H1 (cell line): ENCODE results near the gene AK8. TPM values are rescaled to one million over a fixed set of nuclear protein-coding genes. Genes with fewer than 3 reads are reported as not detected.

Experiments used
- CTCF ChIA-PET: fragments of 300-600 bp; sonication (Branson Sonifier 250); formaldehyde crosslinking; loops from one replicate; lab custom pipeline; 2021; ENCODE audit not compliant: partially characterized antibody; lab: Charles Lee
- POLR2A ChIA-PET: fragments of 300-600 bp; sonication (Branson Sonifier 250); formaldehyde crosslinking; loops from one replicate; lab custom pipeline; 2021; ENCODE audit warnings: inconsistent platforms; ENCODE audit not compliant: partially characterized antibody; lab: Charles Lee
- DNase-seq, 2 experiments: peaks; one replicate each; pipeline versions ENCODE4 v3.0.0 to v3.0.0-alpha.2; 2010 to 2022; ENCODE audit warnings: low spot score in 2 of 2, low read depth in 1 of 2, mixed read lengths in 1 of 2
- FAIRE-seq: peaks from 2 replicates; lab custom pipeline; 2011; peaks lifted over from hg19 to GRCh38; lab: Jason Lieb, UNC
- H2AFZ ChIP-seq: 2 replicates; pipeline ENCODE4 v1.8.1; 2012; ENCODE audit warnings: low read length, inconsistent platforms
- H2AK5ac ChIP-seq: 2 replicates; pipeline ENCODE4 v1.6.1; 2013; ENCODE audit warnings: low read depth, low read length
- H2BK120ac ChIP-seq: replicated peaks from 2 replicates; pipeline ENCODE3; 2013; ENCODE audit warnings: low read depth, low read length, inconsistent platforms
- H2BK12ac ChIP-seq: 2 replicates; pipeline ENCODE4 v1.6.1; 2013; ENCODE audit warnings: low read depth, low read length
- H2BK15ac ChIP-seq: 2 replicates; pipeline ENCODE4 v1.6.1; 2013; ENCODE audit warnings: low read length
- H2BK20ac ChIP-seq: 2 replicates; pipeline ENCODE4 v1.6.1; 2013; ENCODE audit warnings: low read length
- H2BK5ac ChIP-seq: 2 replicates; pipeline ENCODE4 v1.6.1; 2013; ENCODE audit warnings: low read depth, low read length
- H3K14ac ChIP-seq: 2 replicates; pipeline ENCODE4 v1.6.1; 2013; ENCODE audit warnings: inconsistent platforms; ENCODE audit not compliant: insufficient read length
- H3K18ac ChIP-seq: 2 replicates; pipeline ENCODE4 v1.6.1; 2013; ENCODE audit warnings: low read length; ENCODE audit errors: extremely low read depth
- H3K23ac ChIP-seq: 2 replicates; pipeline ENCODE4 v1.6.1; 2013; ENCODE audit warnings: inconsistent platforms; ENCODE audit not compliant: insufficient read length
- H3K23me2 ChIP-seq: 2 replicates; pipeline ENCODE4 v1.6.1; 2013; ENCODE audit warnings: low read depth, low read length
- H3K27ac ChIP-seq: 2 replicates; pipeline ENCODE4 v1.6.1; 2011; ENCODE audit warnings: low read depth, low read length, inconsistent platforms
- H3K27me3 ChIP-seq, 4 experiments: replicated peaks in 1 of 4; 1 replicate in 1 of 4; 2 replicates in 3 of 4; pipeline versions ENCODE4 v1.6.1 to v1.8.1; 2011 to 2013; ENCODE audit warnings: low read length in 3 of 4, mild to moderate bottlenecking in 3 of 4, inconsistent platforms in 2 of 4, mixed read lengths in 2 of 4, moderate library complexity in 1 of 4; ENCODE audit not compliant: control insufficient read depth in 3 of 4, insufficient read depth in 3 of 4; ENCODE audit errors: extremely low read depth in 1 of 4
- H3K36me3 ChIP-seq, 4 experiments: 2 replicates each; pipeline versions ENCODE4 v1.6.1 to v1.8.1; 2011 to 2013; ENCODE audit warnings: mild to moderate bottlenecking in 4 of 4, low read length in 3 of 4, moderate library complexity in 2 of 4, control low read depth in 1 of 4, inconsistent platforms in 1 of 4; ENCODE audit not compliant: insufficient read depth in 4 of 4, control insufficient read depth in 2 of 4
- H3K4ac ChIP-seq: replicated peaks from 2 replicates; pipeline ENCODE3; 2013; ENCODE audit warnings: low read length, low read depth, mixed read lengths, inconsistent platforms; ENCODE audit not compliant: insufficient read length
- H3K4me1 ChIP-seq, 4 experiments: replicated peaks in 1 of 4; 1 replicate in 1 of 4; 2 replicates in 3 of 4; pipeline versions ENCODE4 v1.6.1 to v1.8.1; 2011 to 2013; ENCODE audit warnings: low read length in 3 of 4, inconsistent platforms in 2 of 4, mixed read lengths in 1 of 4; ENCODE audit not compliant: insufficient read depth in 4 of 4, control insufficient read depth in 3 of 4
- H3K4me2 ChIP-seq, 2 experiments: 2 replicates each; pipeline versions ENCODE4 v1.6.1 to v1.8.1; 2011 to 2013; ENCODE audit warnings: low read depth in 2 of 2, low read length in 2 of 2, control low read depth in 1 of 2, inconsistent platforms in 1 of 2, mild to moderate bottlenecking in 1 of 2; ENCODE audit not compliant: insufficient read depth in 1 of 2
- H3K4me3 ChIP-seq, 4 experiments: fragments of 200-600, 300-600 bp in 1 of 4; sonication (generic), shearing (Covaris generic), sonication (Bioruptor Twin) in 1 of 4; 2 replicates each; pipeline versions ENCODE4 v1.5.1 to v1.8.1; 2011 to 2016; ENCODE audit warnings: low read length in 4 of 4, low read depth in 3 of 4, control low read depth in 2 of 4, inconsistent platforms in 2 of 4, mild to moderate bottlenecking in 2 of 4, mixed read lengths in 1 of 4, moderate library complexity in 1 of 4; ENCODE audit not compliant: insufficient read depth in 2 of 4; ENCODE audit errors: extremely low read depth in 1 of 4
- H3K56ac ChIP-seq: replicated peaks from 2 replicates; pipeline ENCODE3; 2013; ENCODE audit warnings: low read depth, mild to moderate bottlenecking, mixed read lengths, low read length, inconsistent platforms; ENCODE audit not compliant: insufficient read length
- H3K79me1 ChIP-seq: 2 replicates; pipeline ENCODE4 v1.6.1; 2013; ENCODE audit warnings: low read depth, low read length, control low read depth
- H3K79me2 ChIP-seq, 2 experiments: 2 replicates each; pipeline versions ENCODE4 v1.6.1 to v1.8.1; 2012 to 2013; ENCODE audit warnings: low read length in 2 of 2, mild to moderate bottlenecking in 2 of 2, inconsistent platforms in 1 of 2; ENCODE audit not compliant: insufficient read depth in 2 of 2, control insufficient read depth in 1 of 2
- H3K9ac ChIP-seq, 4 experiments: replicated peaks in 1 of 4; 1 replicate in 1 of 4; 2 replicates in 3 of 4; pipeline versions ENCODE4 v1.6.1 to v1.8.1; 2011 to 2013; ENCODE audit warnings: low read depth in 3 of 4, low read length in 3 of 4, control low read depth in 2 of 4, mild to moderate bottlenecking in 2 of 4, moderate library complexity in 2 of 4, inconsistent platforms in 1 of 4; ENCODE audit errors: extremely low read depth in 1 of 4
- H3K9me3 ChIP-seq, 2 experiments: 2 replicates each; pipeline versions ENCODE4 v1.6.1 to v1.8.1; 2012 to 2013; ENCODE audit warnings: mild to moderate bottlenecking in 2 of 2, moderate library complexity in 2 of 2, control low read depth in 1 of 2, inconsistent platforms in 1 of 2, low read depth in 1 of 2, low read length in 1 of 2, mixed read lengths in 1 of 2; ENCODE audit not compliant: insufficient read depth in 2 of 2
- H4K20me1 ChIP-seq, 2 experiments: replicated peaks in 1 of 2; 2 replicates each; pipeline versions ENCODE3 to v1.8.1; 2011 to 2013; ENCODE audit warnings: inconsistent platforms in 2 of 2, low read length in 2 of 2, mild to moderate bottlenecking in 1 of 2; ENCODE audit not compliant: insufficient read depth in 2 of 2, control insufficient read depth in 1 of 2
- H4K5ac ChIP-seq: 2 replicates; pipeline ENCODE4 v1.6.1; 2013; ENCODE audit warnings: low read length, low read depth, mixed read lengths, inconsistent platforms; ENCODE audit not compliant: insufficient read length
- H4K8ac ChIP-seq: 2 replicates; pipeline ENCODE4 v1.8.0; 2013; ENCODE audit warnings: mild to moderate bottlenecking, moderate library complexity, low read length, inconsistent platforms; ENCODE audit not compliant: insufficient read depth; ENCODE audit errors: extremely low read depth
- H4K91ac ChIP-seq: replicated peaks from 2 replicates; pipeline ENCODE3; 2013; ENCODE audit warnings: low read length, mixed read lengths, inconsistent platforms; ENCODE audit not compliant: insufficient read length
- CEBPB ChIP-seq: IDR thresholded peaks from 2 replicates; pipeline ENCODE4 v1.6.1; 2012; ENCODE audit warnings: low read depth, low read length
- CHD2 ChIP-seq: IDR thresholded peaks from 2 replicates; pipeline ENCODE4 v1.6.1; 2012; ENCODE audit warnings: low read length, improper control_type of control experiment
- HDAC6 ChIP-seq: IDR thresholded peaks from one replicate; pipeline ENCODE4 v1.7.1; 2012; ENCODE audit warnings: low read depth, mild to moderate bottlenecking, inconsistent platforms, low read length, moderate library complexity
- KDM5A ChIP-seq: fragments of 200-600 bp; IDR thresholded peaks from 2 replicates; pipeline ENCODE4 v1.7.1; 2012; ENCODE audit warnings: mild to moderate bottlenecking, low read length, inconsistent platforms, mixed read lengths
- WGBS, 2 experiments: shearing (Covaris generic) in 1 of 2; methylation state at CpG; one replicate each; pipeline versions ENCODE4 v1.1.6 to v1.1.7; 2013 to 2015; ENCODE audit warnings: low lambda C conversion rate in 2 of 2, mixed read lengths in 2 of 2, inconsistent platforms in 1 of 2, low coverage in 1 of 2, missing lambda C conversion rate in 1 of 2; ENCODE audit not compliant: insufficient replicate concordance in 2 of 2, insufficient coverage in 1 of 2, insufficient read length in 1 of 2; ENCODE audit errors: extremely low coverage in 1 of 2, missing lambda C conversion rate in 1 of 2; 5-methylcytosine and 5-hydroxymethylcytosine counted together
- polyA plus RNA-seq, 7 experiments: library from polyadenylated mRNA; depleted of rRNA in 3 of 7; stranded (reverse) in 5 of 7; unstranded in 2 of 7; fragments of >200 nt in 5 of 7; fragments of 200-250 nt in 2 of 7; gene quantifications; 1 replicate in 5 of 7; 2 replicates in 1 of 7; 4 replicates in 1 of 7; pipeline versions ENCODE4 v1.2.1 to v1.2.3, GENCODE V29; 2011 to 2013; ENCODE audit warnings: missing spikeins in 2 of 7, mixed read lengths in 2 of 7
- total RNA-seq: library from RNA; stranded (reverse); fragmentation: NEBNext Ultra II Directional; extraction: Animal tissue kit (Norgen Biotek cat#: 25700); gene quantifications from 2 replicates; pipeline ENCODE4 v1.2.1, GENCODE V29; 2021
- TF ChIP-seq, protein P1 (sequence below): IDR thresholded peaks from 2 replicates; pipeline ENCODE4 v1.6.1; 2011; ENCODE audit warnings: low read depth, mild to moderate bottlenecking, low read length; ENCODE audit not compliant: insufficient read depth
- TF ChIP-seq, protein P2 (sequence below), 3 experiments: IDR thresholded peaks; 1 replicate in 2 of 3; 2 replicates in 1 of 3; pipeline versions ENCODE4 v1.5.1 to v1.6.1; 2011; ENCODE audit warnings: low read length in 3 of 3, mild to moderate bottlenecking in 3 of 3, inconsistent platforms in 2 of 3, low read depth in 1 of 3, moderate library complexity in 1 of 3; ENCODE audit not compliant: insufficient read depth in 1 of 3; ENCODE audit errors: control extremely low read depth in 1 of 3

The AK8 gene
- total and polyA plus RNA-seq, 2 of the 8 experiments (the other 6 are each of a cell fraction or from before 2014, with no cell fraction given), result 0.35 to 0.48 TPM

GRCh38 chr9:132733260-132733815 is 144.7 kb downstream of the AK8 start:
- Histone ChIP-seq H2AK5ac (no peak overlapping the region), H3K79me1 (no peaks in the 10 kb centered on the region), H2BK20ac (no peak overlapping the region), H3K23me2 (no peaks in the 10 kb centered on the region), H3K36me3 (no peaks in the 10 kb centered on the region), H3K9me3 (no peaks in the 10 kb centered on the region), H2BK120ac (no peak overlapping the region), H2BK5ac (peak overlapping the region; percentile 66; the same call in 1 of the 2 replicates), H3K27ac (no peak overlapping the region), H2AFZ (no peak overlapping the region), H2BK12ac (no peak overlapping the region), H4K20me1 (no peaks in the 10 kb centered on the region), H3K18ac (no peak overlapping the region), H4K5ac (no peak overlapping the region), H3K4me2 (no peak overlapping the region), H3K79me2 (no peaks in the 10 kb centered on the region), H3K4me1 (no peaks in the 10 kb centered on the region; a peak in 1 of 7 replicates), H3K56ac (no peak overlapping the region), H3K14ac (no peak overlapping the region), H3K4me3 (no peak overlapping the region), H3K23ac (no peak overlapping the region), H3K27me3 (no peaks in the 10 kb centered on the region; a peak in 1 of 7 replicates), H3K4ac (no peak overlapping the region), H2BK15ac (no peak overlapping the region), H4K91ac (no peak overlapping the region), H3K9ac (no peak overlapping the region), H4K8ac (no peak overlapping the region; the same call in 1 of the 2 replicates)
- no peak for DNase-seq
- 88% methylated on average over 18 of the region's 22 CpGs; no CpG with 5 or more reads in 1 of the 2 experiments for WGBS, 2 experiments
- no peak for FAIRE-seq
- POLR2A ChIA-PET, result no interaction called here
- CTCF ChIA-PET, result interaction anchor here (0.6 to 1.5 kb wide), 8 partner anchors 14 to 986 kb away, joined by 3 to 6 read pairs (median 3); no protein-coding TSS in a partner anchor
- TF ChIP-seq, protein P1, sequence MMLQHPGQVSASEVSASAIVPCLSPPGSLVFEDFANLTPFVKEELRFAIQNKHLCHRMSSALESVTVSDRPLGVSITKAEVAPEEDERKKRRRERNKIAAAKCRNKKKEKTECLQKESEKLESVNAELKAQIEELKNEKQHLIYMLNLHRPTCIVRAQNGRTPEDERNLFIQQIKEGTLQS, result no peak
- TF ChIP-seq CHD2 (no peak), HDAC6 (no peak), KDM5A (no peak), CEBPB (no peak)
- TF ChIP-seq, protein P2, sequence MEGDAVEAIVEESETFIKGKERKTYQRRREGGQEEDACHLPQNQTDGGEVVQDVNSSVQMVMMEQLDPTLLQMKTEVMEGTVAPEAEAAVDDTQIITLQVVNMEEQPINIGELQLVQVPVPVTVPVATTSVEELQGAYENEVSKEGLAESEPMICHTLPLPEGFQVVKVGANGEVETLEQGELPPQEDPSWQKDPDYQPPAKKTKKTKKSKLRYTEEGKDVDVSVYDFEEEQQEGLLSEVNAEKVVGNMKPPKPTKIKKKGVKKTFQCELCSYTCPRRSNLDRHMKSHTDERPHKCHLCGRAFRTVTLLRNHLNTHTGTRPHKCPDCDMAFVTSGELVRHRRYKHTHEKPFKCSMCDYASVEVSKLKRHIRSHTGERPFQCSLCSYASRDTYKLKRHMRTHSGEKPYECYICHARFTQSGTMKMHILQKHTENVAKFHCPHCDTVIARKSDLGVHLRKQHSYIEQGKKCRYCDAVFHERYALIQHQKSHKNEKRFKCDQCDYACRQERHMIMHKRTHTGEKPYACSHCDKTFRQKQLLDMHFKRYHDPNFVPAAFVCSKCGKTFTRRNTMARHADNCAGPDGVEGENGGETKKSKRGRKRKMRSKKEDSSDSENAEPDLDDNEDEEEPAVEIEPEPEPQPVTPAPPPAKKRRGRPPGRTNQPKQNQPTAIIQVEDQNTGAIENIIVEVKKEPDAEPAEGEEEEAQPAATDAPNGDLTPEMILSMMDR (IDR thresholded peaks at IDR 0.05; ENCODE audit: control extremely low read depth in 1 of 3, insufficient read depth in 1 of 3, low read depth in 1 of 3, low read length in 3 of 3), result no peak
